Measurements from ENCODE around the gene PAPLN. TPM values are rescaled to one million over a fixed set of nuclear protein-coding genes. Genes with fewer than 3 reads are reported as not detected.

PAPLN gene
- total RNA-seq, 1 experiment from 2014 or later = 22.2 TPM

GRCh38 chr14:73216030-73216429 is 21.3 kb upstream of the PAPLN start:
- Histone ChIP-seq H3K27ac (ENCODE audit: low read length) (no peak overlapping the region), H3K36me3 (ENCODE audit: control insufficient read depth, insufficient read depth, low read length) (peaks cover 10% of the 10 kb centered on the region), H3K27me3 (ENCODE audit: control insufficient read depth, insufficient read depth, low read length) (no peaks in the 10 kb centered on the region), H3K9me3 (ENCODE audit: control insufficient read depth, insufficient read depth, low read depth, low read length) (no peaks in the 10 kb centered on the region), H3K4me1 (ENCODE audit: control insufficient read depth, insufficient read depth, low read length) (no peaks in the 10 kb centered on the region), H3K4me3 (ENCODE audit: low read depth in 2 of 2, low read length in 2 of 2) (no peak overlapping the region)
- in situ Hi-C loops (cut with HindIII; ENCODE audit: low pct_unique_long_range_greater_than_20kb, low sequenced_read_pairs) = no loop called here
- ATAC-seq (no peak), DNase-seq (ENCODE audit: low read depth, low spot score) (no peak)
- intact Hi-C loops (cut with micrococcal nuclease; ENCODE audit: unreplicated experiment) = no loop called here
- no TSS peak for BruUV-seq (replicated peaks)
- POLR2A ChIA-PET = no interaction called here
- TF ChIP-seq, protein P1, sequence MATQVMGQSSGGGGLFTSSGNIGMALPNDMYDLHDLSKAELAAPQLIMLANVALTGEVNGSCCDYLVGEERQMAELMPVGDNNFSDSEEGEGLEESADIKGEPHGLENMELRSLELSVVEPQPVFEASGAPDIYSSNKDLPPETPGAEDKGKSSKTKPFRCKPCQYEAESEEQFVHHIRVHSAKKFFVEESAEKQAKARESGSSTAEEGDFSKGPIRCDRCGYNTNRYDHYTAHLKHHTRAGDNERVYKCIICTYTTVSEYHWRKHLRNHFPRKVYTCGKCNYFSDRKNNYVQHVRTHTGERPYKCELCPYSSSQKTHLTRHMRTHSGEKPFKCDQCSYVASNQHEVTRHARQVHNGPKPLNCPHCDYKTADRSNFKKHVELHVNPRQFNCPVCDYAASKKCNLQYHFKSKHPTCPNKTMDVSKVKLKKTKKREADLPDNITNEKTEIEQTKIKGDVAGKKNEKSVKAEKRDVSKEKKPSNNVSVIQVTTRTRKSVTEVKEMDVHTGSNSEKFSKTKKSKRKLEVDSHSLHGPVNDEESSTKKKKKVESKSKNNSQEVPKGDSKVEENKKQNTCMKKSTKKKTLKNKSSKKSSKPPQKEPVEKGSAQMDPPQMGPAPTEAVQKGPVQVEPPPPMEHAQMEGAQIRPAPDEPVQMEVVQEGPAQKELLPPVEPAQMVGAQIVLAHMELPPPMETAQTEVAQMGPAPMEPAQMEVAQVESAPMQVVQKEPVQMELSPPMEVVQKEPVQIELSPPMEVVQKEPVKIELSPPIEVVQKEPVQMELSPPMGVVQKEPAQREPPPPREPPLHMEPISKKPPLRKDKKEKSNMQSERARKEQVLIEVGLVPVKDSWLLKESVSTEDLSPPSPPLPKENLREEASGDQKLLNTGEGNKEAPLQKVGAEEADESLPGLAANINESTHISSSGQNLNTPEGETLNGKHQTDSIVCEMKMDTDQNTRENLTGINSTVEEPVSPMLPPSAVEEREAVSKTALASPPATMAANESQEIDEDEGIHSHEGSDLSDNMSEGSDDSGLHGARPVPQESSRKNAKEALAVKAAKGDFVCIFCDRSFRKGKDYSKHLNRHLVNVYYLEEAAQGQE (IDR thresholded peaks at IDR 0.05; ENCODE audit: insufficient read depth in 1 of 2, low read depth in 2 of 2, low read length in 1 of 2) = no peak
- no peak for TF ChIP-seq TCF7L2 (IDR thresholded peaks at IDR 0.05; ENCODE audit: low read depth, low read length)
- TF ChIP-seq SIN3A (IDR thresholded peaks at IDR 0.05; ENCODE audit: borderline replicate concordance, insufficient read depth, low read depth, low read length) = no peak
- TF ChIP-seq, protein P2, sequence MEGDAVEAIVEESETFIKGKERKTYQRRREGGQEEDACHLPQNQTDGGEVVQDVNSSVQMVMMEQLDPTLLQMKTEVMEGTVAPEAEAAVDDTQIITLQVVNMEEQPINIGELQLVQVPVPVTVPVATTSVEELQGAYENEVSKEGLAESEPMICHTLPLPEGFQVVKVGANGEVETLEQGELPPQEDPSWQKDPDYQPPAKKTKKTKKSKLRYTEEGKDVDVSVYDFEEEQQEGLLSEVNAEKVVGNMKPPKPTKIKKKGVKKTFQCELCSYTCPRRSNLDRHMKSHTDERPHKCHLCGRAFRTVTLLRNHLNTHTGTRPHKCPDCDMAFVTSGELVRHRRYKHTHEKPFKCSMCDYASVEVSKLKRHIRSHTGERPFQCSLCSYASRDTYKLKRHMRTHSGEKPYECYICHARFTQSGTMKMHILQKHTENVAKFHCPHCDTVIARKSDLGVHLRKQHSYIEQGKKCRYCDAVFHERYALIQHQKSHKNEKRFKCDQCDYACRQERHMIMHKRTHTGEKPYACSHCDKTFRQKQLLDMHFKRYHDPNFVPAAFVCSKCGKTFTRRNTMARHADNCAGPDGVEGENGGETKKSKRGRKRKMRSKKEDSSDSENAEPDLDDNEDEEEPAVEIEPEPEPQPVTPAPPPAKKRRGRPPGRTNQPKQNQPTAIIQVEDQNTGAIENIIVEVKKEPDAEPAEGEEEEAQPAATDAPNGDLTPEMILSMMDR (IDR thresholded peaks at IDR 0.05) = no peak
- no peak for TF ChIP-seq POLR2AphosphoS5 (IDR thresholded peaks at IDR 0.05; ENCODE audit: low read depth, low read length)
- CTCF ChIA-PET = no interaction called here

DNA sequence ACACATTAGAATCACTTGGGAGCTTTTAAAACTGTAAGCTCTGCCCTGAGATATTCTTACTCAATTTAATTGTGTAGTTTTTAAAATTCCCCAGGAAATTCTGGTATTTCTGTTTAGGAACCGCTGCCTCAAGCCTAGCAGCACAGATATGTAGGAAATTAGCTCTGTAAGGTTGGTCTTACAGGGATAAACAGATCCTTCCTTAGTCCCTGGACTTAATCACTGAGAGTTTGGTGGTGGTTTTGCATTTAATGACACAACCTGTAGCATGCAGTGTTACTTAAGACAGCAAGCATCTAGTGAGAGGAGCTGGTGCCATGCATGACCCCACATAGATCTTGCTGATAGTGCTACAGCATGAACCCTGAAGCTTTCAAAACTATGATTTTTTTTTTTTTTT is 19.9 kb upstream of the PAPLN start:
- H3K27me3 ChIP-seq (ENCODE audit: control insufficient read depth, insufficient read depth, low read length) = no peaks in the 10 kb centered on the region
- in situ Hi-C loops (cut with HindIII; ENCODE audit: low pct_unique_long_range_greater_than_20kb, low sequenced_read_pairs) = no loop called here
- DNase-seq (ENCODE audit: low read depth, low spot score) = no peak
- no peak overlapping the region for H3K4me3 ChIP-seq (ENCODE audit: low read depth in 2 of 2, low read length in 2 of 2)
- intact Hi-C loops (cut with micrococcal nuclease; ENCODE audit: unreplicated experiment) = no loop called here
- no peak overlapping the region; the same call in 1 of the 2 replicates for H3K27ac ChIP-seq (ENCODE audit: low read length)
- TF ChIP-seq, protein P2 (IDR thresholded peaks at IDR 0.05) = no peak
- TF ChIP-seq POLR2AphosphoS5 (IDR thresholded peaks at IDR 0.05; ENCODE audit: low read depth, low read length) = no peak
- TF ChIP-seq, protein P1 (IDR thresholded peaks at IDR 0.05; ENCODE audit: insufficient read depth in 1 of 2, low read depth in 2 of 2, low read length in 1 of 2) = no peak
- TF ChIP-seq SIN3A (IDR thresholded peaks at IDR 0.05; ENCODE audit: borderline replicate concordance, insufficient read depth, low read depth, low read length) = no peak
- no peak for TF ChIP-seq TCF7L2 (IDR thresholded peaks at IDR 0.05; ENCODE audit: low read depth, low read length)
- H3K4me1 ChIP-seq (ENCODE audit: control insufficient read depth, insufficient read depth, low read length) = no peaks in the 10 kb centered on the region; the same call in 1 of the 2 replicates
- H3K36me3 ChIP-seq (ENCODE audit: control insufficient read depth, insufficient read depth, low read length) = peaks cover 10% of the 10 kb centered on the region
- BruUV-seq (replicated peaks) = no TSS peak
- ChIA-PET POLR2A (no interaction called here), CTCF (interaction anchor here (0.7 kb wide), 1 partner anchor 14 kb away, joined by 8 read pairs; no protein-coding TSS in a partner anchor)
- no peak for ATAC-seq
- no peaks in the 10 kb centered on the region for H3K9me3 ChIP-seq (ENCODE audit: control insufficient read depth, insufficient read depth, low read depth, low read length)
